BE2C (cell line): ENCODE results near the gene KRT23.

Experiments used
- DNase-seq: peaks from one replicate; pipeline ENCODE4 v3.0.0-alpha.2; 2020
- H3K27me3 ChIP-seq: fragments of 250-450 bp; sonication (Bioruptor Pico); 2 replicates; pipeline ENCODE4 v1.5.1; 2020; ENCODE audit warnings: mild to moderate bottlenecking
- H3K36me3 ChIP-seq: fragments of 250-450 bp; sonication (Bioruptor Pico); 2 replicates; pipeline ENCODE4 v1.5.1; 2020; ENCODE audit warnings: mild to moderate bottlenecking
- H3K4me1 ChIP-seq: fragments of 250-450 bp; sonication (Bioruptor Pico); 2 replicates; pipeline ENCODE4 v1.5.1; 2020
- H3K4me3 ChIP-seq: 2 replicates; pipeline ENCODE4 v1.5.1; 2011; ENCODE audit warnings: low read depth, low read length
- H3K9me3 ChIP-seq: fragments of 250-450 bp; sonication (Bioruptor Pico); 2 replicates; pipeline ENCODE4 v1.5.1; 2020
- TF ChIP-seq, protein P1 (sequence below): IDR thresholded peaks from 2 replicates; pipeline ENCODE4 v1.5.1; 2012; ENCODE audit warnings: mild to moderate bottlenecking, low read depth, low read length

KRT23 gene

GRCh38 chr17:40962059-40962561 lies 24.7 kb upstream of the KRT23 start:
- Histone ChIP-seq H3K4me1 (no peaks in the 10 kb centered on the region), H3K27me3 (peaks cover 36% of the 10 kb centered on the region), H3K9me3 (no peaks in the 10 kb centered on the region; the same call in 1 of the 2 replicates), H3K36me3 (no peaks in the 10 kb centered on the region), H3K4me3 (no peak overlapping the region)
- DNase-seq = no peak
- TF ChIP-seq, protein P1, sequence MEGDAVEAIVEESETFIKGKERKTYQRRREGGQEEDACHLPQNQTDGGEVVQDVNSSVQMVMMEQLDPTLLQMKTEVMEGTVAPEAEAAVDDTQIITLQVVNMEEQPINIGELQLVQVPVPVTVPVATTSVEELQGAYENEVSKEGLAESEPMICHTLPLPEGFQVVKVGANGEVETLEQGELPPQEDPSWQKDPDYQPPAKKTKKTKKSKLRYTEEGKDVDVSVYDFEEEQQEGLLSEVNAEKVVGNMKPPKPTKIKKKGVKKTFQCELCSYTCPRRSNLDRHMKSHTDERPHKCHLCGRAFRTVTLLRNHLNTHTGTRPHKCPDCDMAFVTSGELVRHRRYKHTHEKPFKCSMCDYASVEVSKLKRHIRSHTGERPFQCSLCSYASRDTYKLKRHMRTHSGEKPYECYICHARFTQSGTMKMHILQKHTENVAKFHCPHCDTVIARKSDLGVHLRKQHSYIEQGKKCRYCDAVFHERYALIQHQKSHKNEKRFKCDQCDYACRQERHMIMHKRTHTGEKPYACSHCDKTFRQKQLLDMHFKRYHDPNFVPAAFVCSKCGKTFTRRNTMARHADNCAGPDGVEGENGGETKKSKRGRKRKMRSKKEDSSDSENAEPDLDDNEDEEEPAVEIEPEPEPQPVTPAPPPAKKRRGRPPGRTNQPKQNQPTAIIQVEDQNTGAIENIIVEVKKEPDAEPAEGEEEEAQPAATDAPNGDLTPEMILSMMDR = no peak

DNA sequence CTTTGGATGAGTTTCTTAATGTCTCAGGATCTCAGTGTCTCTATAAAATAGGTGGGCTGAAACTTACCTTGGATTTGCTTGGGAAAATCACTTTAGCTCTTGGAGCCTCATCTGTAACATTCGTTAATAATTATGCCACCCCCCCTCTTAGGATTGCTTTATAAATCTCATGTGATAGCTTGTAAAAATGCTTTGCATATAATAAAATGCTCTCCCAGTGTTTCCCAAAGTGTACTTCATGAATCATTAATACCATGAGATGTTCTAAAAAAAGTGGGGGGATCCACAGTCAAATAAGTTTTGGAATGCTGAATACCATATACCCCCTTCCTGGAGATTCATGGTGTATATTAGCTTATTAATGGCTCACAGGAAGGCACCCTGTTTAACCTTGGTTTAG lies 24.1 kb upstream of the KRT23 start:
- no peaks in the 10 kb centered on the region for H3K4me1 ChIP-seq
- DNase-seq = no peak
- no peak overlapping the region for H3K4me3 ChIP-seq
- H3K9me3 ChIP-seq = no peaks in the 10 kb centered on the region; the same call in 1 of the 2 replicates
- no peaks in the 10 kb centered on the region for H3K36me3 ChIP-seq
- TF ChIP-seq, protein P1 = no peak
- peaks cover 39% of the 10 kb centered on the region for H3K27me3 ChIP-seq

DNA sequence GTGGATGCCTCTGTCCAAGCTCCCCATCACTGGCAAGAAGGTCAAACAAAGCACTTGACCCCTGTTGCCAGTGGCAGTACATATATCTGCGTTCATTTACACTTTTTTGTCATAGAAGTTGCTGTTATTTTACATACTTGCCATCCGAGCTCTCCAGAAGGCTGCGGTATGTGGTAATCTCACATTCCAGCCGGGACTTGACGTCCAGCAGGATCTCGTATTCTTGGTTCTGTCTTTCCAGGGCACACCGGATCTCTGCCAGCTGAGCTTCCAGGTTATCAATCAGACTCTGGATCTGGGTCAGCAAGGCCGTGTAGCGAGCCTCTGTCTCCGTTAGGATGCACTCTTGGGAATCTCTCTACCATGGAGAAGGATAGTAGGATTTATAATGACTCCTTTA lies 22.7 kb upstream of the KRT23 start:
- Histone ChIP-seq H3K9me3 (no peaks in the 10 kb centered on the region; the same call in 1 of the 2 replicates), H3K4me3 (no peak overlapping the region), H3K4me1 (no peaks in the 10 kb centered on the region), H3K36me3 (no peaks in the 10 kb centered on the region), H3K27me3 (peaks cover 47% of the 10 kb centered on the region)
- no peak for DNase-seq
- TF ChIP-seq, protein P1 = no peak

- no peaks in the 10 kb centered on the region for H3K36me3 ChIP-seq
- no peaks in the 10 kb centered on the region for H3K9me3 ChIP-seq
- TF ChIP-seq, protein P1 = no peak
- no peak overlapping the region for H3K4me3 ChIP-seq
- H3K4me1 ChIP-seq = no peaks in the 10 kb centered on the region; the same call in 1 of the 2 replicates
- H3K27me3 ChIP-seq = peaks cover 45% of the 10 kb centered on the region
- DNase-seq = no peak
These were observed 20.9 kb upstream of the KRT23 start for GRCh38 chr17:40958086-40958953.

GRCh38 chr17:40956401-40957254 lies 19.2 kb upstream of the KRT23 start:
- DNase-seq = no peak
- H3K4me1 ChIP-seq = no peaks in the 10 kb centered on the region; the same call in 1 of the 2 replicates

More at GRCh38 chr17:40956401-40957254, 19.2 kb upstream of the KRT23 start:
- no peaks in the 10 kb centered on the region for H3K9me3 ChIP-seq
- H3K27me3 ChIP-seq = peaks cover 37% of the 10 kb centered on the region
- TF ChIP-seq, protein P1 = no peak
- H3K4me3 ChIP-seq = no peak overlapping the region
- H3K36me3 ChIP-seq = no peaks in the 10 kb centered on the region
